ENCODE measurements around the gene SLU7.
A peak's percentile ranks its signal among the peaks of the same experiment; 100 is the strongest.

Gene SLU7

GRCh38 chr5:160418561-160419457 lies at the start of gene SLU7:
Gene SLU7, minus strand, starts transcription at chr5:160419081. Its CDS starts 3,787 bp downstream, at chr5:160415294.
- DNase-seq = peak; percentile 92

- no peak for DNase-seq
Observed at GRCh38 chr5:160468363-160468975, 49.6 kb upstream of the SLU7 start.

- no peak for DNase-seq
Observed at GRCh38 chr5:160467555-160468362, 48.9 kb upstream of the SLU7 start.

GRCh38 chr5:160466889-160467554 lies 48.1 kb upstream of the SLU7 start:
- DNase-seq = no peak

GRCh38 chr5:160466116-160466515 lies 47.2 kb upstream of the SLU7 start:
- DNase-seq = no peak

GRCh38 chr5:160464466-160464797 lies 45.6 kb upstream of the SLU7 start:
- DNase-seq = no peak

- no peak for DNase-seq
Observed at GRCh38 chr5:160463740-160464465, 45.0 kb upstream of the SLU7 start.

- DNase-seq = no peak
Observed at GRCh38 chr5:160463227-160463626, 44.3 kb upstream of the SLU7 start.

- no peak for DNase-seq
Observed at GRCh38 chr5:160462167-160462566, 43.3 kb upstream of the SLU7 start.

- no peak for DNase-seq
Observed at GRCh38 chr5:160461378-160461777, 42.5 kb upstream of the SLU7 start.

GRCh38 chr5:160460377-160461049 lies 41.6 kb upstream of the SLU7 start:
- DNase-seq = no peak

GRCh38 chr5:160458806-160459800 lies 40.2 kb upstream of the SLU7 start:
- no peak for DNase-seq

- DNase-seq = no peak
Observed at GRCh38 chr5:160457252-160457651, 38.4 kb upstream of the SLU7 start.

GRCh38 chr5:160456480-160457177 lies 37.7 kb upstream of the SLU7 start:
- DNase-seq = no peak

- DNase-seq = no peak
Observed at GRCh38 chr5:160455600-160455999, 36.7 kb upstream of the SLU7 start.

GRCh38 chr5:160453751-160454150 lies 34.9 kb upstream of the SLU7 start:
- no peak for DNase-seq

- no peak for DNase-seq
Observed at GRCh38 chr5:160452795-160453194, 33.9 kb upstream of the SLU7 start.

- DNase-seq = no peak
Observed at GRCh38 chr5:160452036-160452435, 33.2 kb upstream of the SLU7 start.

GRCh38 chr5:160451281-160451680 lies 32.4 kb upstream of the SLU7 start:
- no peak for DNase-seq

Data from COR-L47 (cell line).